ENCODE data around the gene OGFOD1. TPM values are rescaled to one million over a fixed set of nuclear protein-coding genes. Genes with fewer than 3 reads are reported as not detected.

The OGFOD1 gene
- total and polyA plus RNA-seq, 2 experiments from 2014 or later: 74.5 to 76.3 TPM

DNA sequence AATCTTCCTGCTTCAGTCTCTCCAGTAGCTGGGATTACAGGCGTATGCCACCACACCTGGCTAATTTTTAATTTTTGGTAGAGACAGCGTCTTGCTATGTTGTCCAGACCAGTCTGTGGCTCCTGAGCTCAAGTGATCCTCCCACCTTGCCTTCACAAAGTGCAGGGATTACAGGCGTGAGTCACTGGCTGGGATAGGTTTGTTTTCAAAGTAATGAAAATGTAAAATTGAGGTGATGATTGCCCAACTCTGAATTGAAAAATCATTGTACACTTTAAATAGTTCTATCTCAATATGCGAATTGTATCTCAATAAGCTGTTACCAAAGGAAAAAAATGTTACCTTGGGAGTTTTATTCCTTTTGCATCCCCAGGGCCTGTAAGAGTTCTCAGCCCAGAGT is 24.8 kb upstream of the OGFOD1 start:
- no peak overlapping the region for H3K4me3 ChIP-seq
- H3F3A ChIP-seq (replicated peaks; ENCODE audit: low read depth): peaks cover 7% of the 10 kb centered on the region
- H3K9me2 ChIP-seq (ENCODE audit: insufficient read depth): peaks cover 3% of the 10 kb centered on the region; the same call in 1 of the 2 replicates
- H3K36me3 Mint-ChIP-seq (ENCODE audit: low read depth): peaks cover 8% of the 10 kb centered on the region; the same call in 2 of the 3 replicates
- H3K27me3 ChIP-seq (ENCODE audit: insufficient read depth): peaks cover 15% of the 10 kb centered on the region
- H4K20me1 ChIP-seq (replicated peaks; ENCODE audit: insufficient read depth): peaks cover 25% of the 10 kb centered on the region
- H3K79me2 ChIP-seq (replicated peaks; ENCODE audit: insufficient read depth): peaks cover 27% of the 10 kb centered on the region
- H3K4me2 ChIP-seq: no peak overlapping the region
- peaks cover 19% of the 10 kb centered on the region for H3K27me3 Mint-ChIP-seq (ENCODE audit: insufficient read depth, low read depth, poor library complexity)
- ATAC-seq: no peak
- peaks cover 2% of the 10 kb centered on the region; the same call in 1 of the 2 replicates for H3K36me3 ChIP-seq (ENCODE audit: insufficient read depth)
- no peak overlapping the region for H2AFZ ChIP-seq
- DNase-seq (ENCODE audit: low spot score): no peak
- no peak overlapping the region for H3K27ac ChIP-seq (ENCODE audit: low read depth)
- no peak for TF ChIP-seq EZH2phosphoT487 (IDR thresholded peaks at IDR 0.05; ENCODE audit: unreplicated experiment)
- no peak for TF ChIP-seq JUNB (IDR thresholded peaks at IDR 0.05; ENCODE audit: unreplicated experiment)
- no peak for TF ChIP-seq NANOG (IDR thresholded peaks at IDR 0.05; ENCODE audit: borderline replicate concordance)
- TF ChIP-seq CREB1 (CRISPR knock-in tag; IDR thresholded peaks at IDR 0.05; ENCODE audit: low read depth): no peak
- no peak for TF ChIP-seq POLR2AphosphoS5 (IDR thresholded peaks at IDR 0.05; ENCODE audit: low read depth)
- TF ChIP-seq EZH2 (IDR thresholded peaks at IDR 0.05; ENCODE audit: low read depth, unreplicated experiment): no peak
- TF ChIP-seq, protein P1, sequence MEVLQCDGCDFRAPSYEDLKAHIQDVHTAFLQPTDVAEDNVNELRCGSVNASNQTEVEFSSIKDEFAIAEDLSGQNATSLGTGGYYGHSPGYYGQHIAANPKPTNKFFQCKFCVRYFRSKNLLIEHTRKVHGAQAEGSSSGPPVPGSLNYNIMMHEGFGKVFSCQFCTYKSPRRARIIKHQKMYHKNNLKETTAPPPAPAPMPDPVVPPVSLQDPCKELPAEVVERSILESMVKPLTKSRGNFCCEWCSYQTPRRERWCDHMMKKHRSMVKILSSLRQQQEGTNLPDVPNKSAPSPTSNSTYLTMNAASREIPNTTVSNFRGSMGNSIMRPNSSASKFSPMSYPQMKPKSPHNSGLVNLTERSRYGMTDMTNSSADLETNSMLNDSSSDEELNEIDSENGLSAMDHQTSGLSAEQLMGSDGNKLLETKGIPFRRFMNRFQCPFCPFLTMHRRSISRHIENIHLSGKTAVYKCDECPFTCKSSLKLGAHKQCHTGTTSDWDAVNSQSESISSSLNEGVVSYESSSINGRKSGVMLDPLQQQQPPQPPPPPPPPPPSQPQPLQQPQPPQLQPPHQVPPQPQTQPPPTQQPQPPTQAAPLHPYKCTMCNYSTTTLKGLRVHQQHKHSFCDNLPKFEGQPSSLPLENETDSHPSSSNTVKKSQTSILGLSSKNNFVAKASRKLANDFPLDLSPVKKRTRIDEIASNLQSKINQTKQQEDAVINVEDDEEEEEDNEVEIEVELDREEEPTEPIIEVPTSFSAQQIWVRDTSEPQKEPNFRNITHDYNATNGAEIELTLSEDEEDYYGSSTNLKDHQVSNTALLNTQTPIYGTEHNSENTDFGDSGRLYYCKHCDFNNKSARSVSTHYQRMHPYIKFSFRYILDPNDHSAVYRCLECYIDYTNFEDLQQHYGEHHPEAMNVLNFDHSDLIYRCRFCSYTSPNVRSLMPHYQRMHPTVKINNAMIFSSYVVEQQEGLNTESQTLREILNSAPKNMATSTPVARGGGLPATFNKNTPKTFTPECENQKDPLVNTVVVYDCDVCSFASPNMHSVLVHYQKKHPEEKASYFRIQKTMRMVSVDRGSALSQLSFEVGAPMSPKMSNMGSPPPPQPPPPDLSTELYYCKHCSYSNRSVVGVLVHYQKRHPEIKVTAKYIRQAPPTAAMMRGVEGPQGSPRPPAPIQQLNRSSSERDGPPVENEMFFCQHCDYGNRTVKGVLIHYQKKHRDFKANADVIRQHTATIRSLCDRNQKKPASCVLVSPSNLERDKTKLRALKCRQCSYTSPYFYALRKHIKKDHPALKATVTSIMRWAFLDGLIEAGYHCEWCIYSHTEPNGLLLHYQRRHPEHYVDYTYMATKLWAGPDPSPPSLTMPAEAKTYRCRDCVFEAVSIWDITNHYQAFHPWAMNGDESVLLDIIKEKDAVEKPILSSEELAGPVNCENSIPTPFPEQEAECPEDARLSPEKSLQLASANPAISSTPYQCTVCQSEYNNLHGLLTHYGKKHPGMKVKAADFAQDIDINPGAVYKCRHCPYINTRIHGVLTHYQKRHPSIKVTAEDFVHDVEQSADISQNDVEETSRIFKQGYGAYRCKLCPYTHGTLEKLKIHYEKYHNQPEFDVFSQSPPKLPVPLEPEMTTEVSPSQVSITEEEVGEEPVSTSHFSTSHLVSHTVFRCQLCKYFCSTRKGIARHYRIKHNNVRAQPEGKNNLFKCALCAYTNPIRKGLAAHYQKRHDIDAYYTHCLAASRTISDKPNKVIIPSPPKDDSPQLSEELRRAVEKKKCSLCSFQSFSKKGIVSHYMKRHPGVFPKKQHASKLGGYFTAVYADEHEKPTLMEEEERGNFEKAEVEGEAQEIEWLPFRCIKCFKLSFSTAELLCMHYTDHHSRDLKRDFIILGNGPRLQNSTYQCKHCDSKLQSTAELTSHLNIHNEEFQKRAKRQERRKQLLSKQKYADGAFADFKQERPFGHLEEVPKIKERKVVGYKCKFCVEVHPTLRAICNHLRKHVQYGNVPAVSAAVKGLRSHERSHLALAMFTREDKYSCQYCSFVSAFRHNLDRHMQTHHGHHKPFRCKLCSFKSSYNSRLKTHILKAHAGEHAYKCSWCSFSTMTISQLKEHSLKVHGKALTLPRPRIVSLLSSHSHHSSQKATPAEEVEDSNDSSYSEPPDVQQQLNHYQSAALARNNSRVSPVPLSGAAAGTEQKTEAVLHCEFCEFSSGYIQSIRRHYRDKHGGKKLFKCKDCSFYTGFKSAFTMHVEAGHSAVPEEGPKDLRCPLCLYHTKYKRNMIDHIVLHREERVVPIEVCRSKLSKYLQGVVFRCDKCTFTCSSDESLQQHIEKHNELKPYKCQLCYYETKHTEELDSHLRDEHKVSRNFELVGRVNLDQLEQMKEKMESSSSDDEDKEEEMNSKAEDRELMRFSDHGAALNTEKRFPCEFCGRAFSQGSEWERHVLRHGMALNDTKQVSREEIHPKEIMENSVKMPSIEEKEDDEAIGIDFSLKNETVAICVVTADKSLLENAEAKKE (CRISPR knock-in tag; IDR thresholded peaks at IDR 0.05): no peak
- no peak for TF ChIP-seq CTCF (conservative IDR thresholded peaks at IDR 0.05; ENCODE audit: low read depth in 2 of 2)
- no peak for TF ChIP-seq STAT1 (IDR thresholded peaks at IDR 0.05; ENCODE audit: unreplicated experiment)
- no peak overlapping the region for H3K27ac Mint-ChIP-seq
- H3K4me1 Mint-ChIP-seq: peaks cover 30% of the 10 kb centered on the region
- H3K4me3 Mint-ChIP-seq: peak overlapping the region; percentile 64; the same call in 2 of the 3 replicates
- H3K4me1 ChIP-seq (ENCODE audit: insufficient read depth): peaks cover 19% of the 10 kb centered on the region
- H3K9me3 Mint-ChIP-seq: no peaks in the 10 kb centered on the region
